Measurements from ENCODE around the gene C20orf204.

DNA sequence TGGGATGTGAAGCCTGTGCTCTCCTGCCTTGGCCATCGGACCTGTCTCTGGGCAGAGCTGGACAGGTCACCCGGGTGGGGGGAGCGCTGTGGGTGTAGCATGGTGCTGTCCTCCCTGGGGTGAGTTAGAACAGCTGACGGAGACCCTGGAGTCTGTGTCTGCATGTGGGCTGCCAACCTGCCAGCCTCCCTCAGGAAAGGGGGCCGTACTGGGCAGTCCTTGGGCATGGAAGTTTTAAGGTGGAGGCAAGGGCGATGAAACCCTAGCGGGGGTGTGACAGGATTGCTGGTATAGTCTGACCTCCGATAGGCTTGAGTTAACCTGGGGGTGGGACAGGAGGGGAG is 11.0 kb downstream of the C20orf204 start:
- TF ChIP-seq CTCF (IDR thresholded peaks at IDR 0.05) (no peak), POLR2A (IDR thresholded peaks at IDR 0.05) (no peak)

Measured in testis (tissue), 2 donors.